Heart left ventricle (tissue), 16 donors: Measurements from ENCODE around the gene SOS1. TPM values are rescaled to one million over a fixed set of nuclear protein-coding genes. Genes with fewer than 3 reads are reported as not detected.

Source experiments
- ATAC-seq, 4 donors: fragments of 200-7000 bp; cut with Tn5 transposase; one replicate each; pipeline ENCODE4 v1.9.1; 2020 to 2022; ENCODE audit warnings: moderate library complexity in 4 of 4, mild to moderate bottlenecking in 3 of 4, moderate number of reproducible peaks in 1 of 4
- DNase-seq, 5 donors: peaks; one replicate each; pipeline ENCODE4 v3.0.0-alpha.2; 2020
- H3K27ac ChIP-seq, 12 donors: fragments of 200-600 bp; sonication (generic) in 4 of 12; one replicate each; pipeline versions ENCODE4 v1.5.0 to v1.8.0; 2016 to 2022; ENCODE audit warnings: mild to moderate bottlenecking in 2 of 12
- H3K27me3 ChIP-seq, 9 donors: fragments of 200-600 bp; sonication (generic) in 2 of 9; one replicate each; pipeline versions ENCODE4 v1.5.1 to v1.8.0; 2016 to 2022; ENCODE audit warnings: mild to moderate bottlenecking in 3 of 9
- H3K36me3 ChIP-seq, 9 donors: fragments of 200-600 bp; sonication (generic) in 2 of 9; one replicate each; pipeline versions ENCODE4 v1.5.0 to v1.8.0; 2018 to 2022; ENCODE audit warnings: mild to moderate bottlenecking in 2 of 9
- H3K4me1 ChIP-seq, 12 donors: fragments of 200-600 bp; sonication (generic) in 4 of 12; one replicate each; pipeline versions ENCODE4 v1.5.0 to v1.8.0; 2016 to 2022; ENCODE audit warnings: mild to moderate bottlenecking in 3 of 12
- H3K4me3 ChIP-seq, 12 donors: fragments of 200-600 bp; sonication (generic) in 4 of 12; one replicate each; pipeline versions ENCODE4 v1.5.0 to v1.8.0; 2017 to 2022; ENCODE audit warnings: mild to moderate bottlenecking in 9 of 12, moderate library complexity in 4 of 12
- H3K9me3 ChIP-seq, 12 donors: fragments of 200-600 bp; sonication (generic) in 4 of 12; one replicate each; pipeline versions ENCODE4 v1.5.0 to v1.8.0; 2016 to 2022; ENCODE audit warnings: mild to moderate bottlenecking in 1 of 12
- CTCF ChIP-seq, 12 donors: fragments of 200-600 bp; sonication (generic) in 4 of 12; IDR thresholded peaks; one replicate each; pipeline versions ENCODE4 v1.5.0 to v1.8.0; 2018 to 2022; ENCODE audit warnings: antibody characterized with exemption in 12 of 12, mild to moderate bottlenecking in 5 of 12
- POLR2A ChIP-seq, 2 donors: fragments of 450-650 bp; IDR thresholded peaks; one replicate each; pipeline ENCODE4 v1.6.1; 2017; ENCODE audit warnings: antibody characterized with exemption in 2 of 2, mild to moderate bottlenecking in 2 of 2, moderate library complexity in 2 of 2
- WGBS, 4 donors: extraction: QIAGEN DNeasy Blood & Tissue Kit in 2 of 4; methylation state at CpG; one replicate each; pipeline versions ENCODE4 v1.1.5 to v1.1.7; 2013 to 2018; 5-methylcytosine and 5-hydroxymethylcytosine counted together
- intact Hi-C, 10 donors: fragments of 100-400 bp; cut with DNase I; formaldehyde crosslinking; loops; one replicate each; pipeline versions ENCODE4 v1.11.1 to v1.14.2; 2022
- polyA plus RNA-seq, 2 donors: library from polyadenylated mRNA; stranded (reverse); fragments of 200-250 nt; gene quantifications; one replicate each; pipeline ENCODE4 v1.2.3, GENCODE V29; 2013
- total RNA-seq, 9 donors: library from RNA; depleted of rRNA in 2 of 9; stranded (reverse); fragments of >200 nt in 2 of 9; fragmentation: NEBNext Ultra II Directional in 3 of 9; extraction: Animal tissue kit (Norgen Biotek cat#: 25700) in 3 of 9; gene quantifications; one replicate each; pipeline versions ENCODE4 v1.1.0 to v1.2.4, GENCODE V29; 2016 to 2023
- donor health status: ischemic (EF 13 %, LVEDD 7.1; RV severe dilation, severe dysfunction).
- donor health status: healthy with polysubstance abuse.
- donor health status: DM: no; HTN: yes; CAD: no.
- donor health status: DM: no; HTN: no; CAD: no.
- donor health status: ischemic (EF 25% LVEDD 6.9; RV normal size, moderate dysfunction).
- donor health status: ischemic (EF 25% LVEDD 5.7; RV mildly dilated, moderate dysfunction).
- donor health status: healthy.
- donor health status: DM: yes; HTN: yes; CAD: no.
- donor health status: ischemic (EF 35%, LVEDD 5.7; RV mildly dilated, moderate dysfunction).
- donor health status: nonischemic (EF 11% LVEDD 7.7; RV severe dilation, severe dysfunction).
- donor health status: DM: yes; HTN: yes; CAD: no.
- donor health status: PGD.
- donor health status: ischemic (EF 29% LVEDD 5.4; RV normal size, mild dysfunction).
- donor health status: nonischemic (EF 23%, LVEDD 6.1; RV moderate dilation, normal function).

The SOS1 gene
- total and polyA plus RNA-seq, 11 donors = 4.7 to 54.5 (median 24.8) TPM

- no peaks in the 10 kb centered on the region for H3K9me3 ChIP-seq
- H3K27ac ChIP-seq = no peak overlapping the region
- 92 to 95% (median 95%) methylated on average over 5 to 6 of the region's 6 CpGs for WGBS, 4 donors
- H3K36me3 ChIP-seq = no peaks in the 10 kb centered on the region
- DNase-seq (no peak), ATAC-seq (no peak)
- no peak overlapping the region for H3K4me3 ChIP-seq
- intact Hi-C loops = no loop called here
- H3K27me3 ChIP-seq = no peaks in the 10 kb centered on the region
- no peaks in the 10 kb centered on the region for H3K4me1 ChIP-seq
- TF ChIP-seq POLR2A (IDR thresholded peaks at IDR 0.05) (no peak), CTCF (IDR thresholded peaks at IDR 0.05) (no peak)
These were observed 29.3 kb upstream of the SOS1 start for GRCh38 chr2:39150102-39150562.

- ATAC-seq = no peak
- Histone ChIP-seq H3K27me3 (no peaks in the 10 kb centered on the region), H3K9me3 (no peaks in the 10 kb centered on the region), H3K4me1 (peaks cover 0 to 17% (median under 1%) of the 10 kb centered on the region in 12 donors), H3K4me3 (no peak overlapping the region), H3K27ac (no peak overlapping the region), H3K36me3 (no peaks in the 10 kb centered on the region)
- no peak for DNase-seq
- TF ChIP-seq CTCF (IDR thresholded peaks at IDR 0.05) (no peak), POLR2A (IDR thresholded peaks at IDR 0.05) (no peak)
- intact Hi-C loops = no loop called here
These were observed 25.8 kb upstream of the SOS1 start for GRCh38 chr2:39146630-39147029.

- Histone ChIP-seq H3K4me1 (peaks cover 0 to 24% (median 5%) of the 10 kb centered on the region in 12 donors), H3K27ac (no peak overlapping the region), H3K36me3 (no peaks in the 10 kb centered on the region), H3K27me3 (no peaks in the 10 kb centered on the region), H3K9me3 (no peaks in the 10 kb centered on the region), H3K4me3 (no peak overlapping the region)
- intact Hi-C loops = no loop called here
- TF ChIP-seq CTCF (IDR thresholded peaks at IDR 0.05) = no peak
- no peak for TF ChIP-seq POLR2A (IDR thresholded peaks at IDR 0.05)
- no peak for DNase-seq
- 73 to 90% (median 86%) methylated on average over 3 of the region's 3 CpGs for WGBS, 4 donors
- ATAC-seq = no peak
These were observed 25.1 kb upstream of the SOS1 start for GRCh38 chr2:39145906-39146421.

- Histone ChIP-seq H3K4me1 (peaks cover 0 to 38% (median 6%) of the 10 kb centered on the region in 12 donors), H3K4me3 (no peak overlapping the region), H3K36me3 (no peaks in the 10 kb centered on the region), H3K27me3 (no peaks in the 10 kb centered on the region), H3K9me3 (no peaks in the 10 kb centered on the region), H3K27ac (no peak overlapping the region)
- no peak for ATAC-seq
- intact Hi-C loops = no loop called here
- 95 to 99% (median 98%) methylated on average over 5 of the region's 5 CpGs for WGBS, 4 donors
- TF ChIP-seq CTCF (IDR thresholded peaks at IDR 0.05) = no peak
- no peak for TF ChIP-seq POLR2A (IDR thresholded peaks at IDR 0.05)
- no peak for DNase-seq
These were observed 23.6 kb upstream of the SOS1 start for GRCh38 chr2:39144416-39144815.
